Measurements from ENCODE around the gene NEXN.

DNA sequence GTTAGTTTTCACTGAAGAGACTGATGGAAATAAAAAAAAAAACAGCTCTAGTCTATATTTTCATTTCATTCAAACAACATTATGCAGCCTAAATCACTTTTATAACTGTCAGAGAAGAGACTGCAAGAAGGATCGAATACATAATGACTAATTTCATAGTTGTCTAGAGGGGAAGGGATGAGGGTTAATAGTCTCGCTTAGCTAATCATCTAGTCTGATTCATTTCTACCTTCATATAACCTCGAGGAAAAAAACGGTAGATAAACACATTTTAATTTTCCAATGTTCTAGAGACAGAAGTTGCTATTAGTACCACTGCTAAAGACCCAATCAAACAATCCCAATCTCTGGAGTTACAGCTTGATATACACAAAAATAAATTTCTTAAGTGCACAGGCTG, 87.0 kb downstream of the NEXN start:
- no peak for TF ChIP-seq CTCF (IDR thresholded peaks at IDR 0.05 in 2 of 3, conservative IDR thresholded peaks at IDR 0.05 in 1 of 3; ENCODE audit: borderline replicate concordance in 1 of 3, insufficient read depth in 1 of 3, low read depth in 2 of 3, low read length in 2 of 3)
- no peak for TF ChIP-seq POLR2A (IDR thresholded peaks at IDR 0.05; ENCODE audit: borderline replicate concordance, extremely low read depth, insufficient read depth, insufficient read length)
- no peak for TF ChIP-seq FOSL1 (IDR thresholded peaks at IDR 0.05; ENCODE audit: low read depth)
- TF ChIP-seq SIN3A (IDR thresholded peaks at IDR 0.05; ENCODE audit: low read depth): no peak
- no peak for TF ChIP-seq EZH2 (IDR thresholded peaks at IDR 0.05)
- TF ChIP-seq, protein P1, sequence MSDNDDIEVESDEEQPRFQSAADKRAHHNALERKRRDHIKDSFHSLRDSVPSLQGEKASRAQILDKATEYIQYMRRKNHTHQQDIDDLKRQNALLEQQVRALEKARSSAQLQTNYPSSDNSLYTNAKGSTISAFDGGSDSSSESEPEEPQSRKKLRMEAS (IDR thresholded peaks at IDR 0.05): no peak
- no peak for TF ChIP-seq RAD21 (IDR thresholded peaks at IDR 0.05; ENCODE audit: low read depth)
- no peak for TF ChIP-seq YY1 (IDR thresholded peaks at IDR 0.05; ENCODE audit: extremely low read depth, insufficient replicate concordance, low read depth, low read length)
- TF ChIP-seq, protein P2, sequence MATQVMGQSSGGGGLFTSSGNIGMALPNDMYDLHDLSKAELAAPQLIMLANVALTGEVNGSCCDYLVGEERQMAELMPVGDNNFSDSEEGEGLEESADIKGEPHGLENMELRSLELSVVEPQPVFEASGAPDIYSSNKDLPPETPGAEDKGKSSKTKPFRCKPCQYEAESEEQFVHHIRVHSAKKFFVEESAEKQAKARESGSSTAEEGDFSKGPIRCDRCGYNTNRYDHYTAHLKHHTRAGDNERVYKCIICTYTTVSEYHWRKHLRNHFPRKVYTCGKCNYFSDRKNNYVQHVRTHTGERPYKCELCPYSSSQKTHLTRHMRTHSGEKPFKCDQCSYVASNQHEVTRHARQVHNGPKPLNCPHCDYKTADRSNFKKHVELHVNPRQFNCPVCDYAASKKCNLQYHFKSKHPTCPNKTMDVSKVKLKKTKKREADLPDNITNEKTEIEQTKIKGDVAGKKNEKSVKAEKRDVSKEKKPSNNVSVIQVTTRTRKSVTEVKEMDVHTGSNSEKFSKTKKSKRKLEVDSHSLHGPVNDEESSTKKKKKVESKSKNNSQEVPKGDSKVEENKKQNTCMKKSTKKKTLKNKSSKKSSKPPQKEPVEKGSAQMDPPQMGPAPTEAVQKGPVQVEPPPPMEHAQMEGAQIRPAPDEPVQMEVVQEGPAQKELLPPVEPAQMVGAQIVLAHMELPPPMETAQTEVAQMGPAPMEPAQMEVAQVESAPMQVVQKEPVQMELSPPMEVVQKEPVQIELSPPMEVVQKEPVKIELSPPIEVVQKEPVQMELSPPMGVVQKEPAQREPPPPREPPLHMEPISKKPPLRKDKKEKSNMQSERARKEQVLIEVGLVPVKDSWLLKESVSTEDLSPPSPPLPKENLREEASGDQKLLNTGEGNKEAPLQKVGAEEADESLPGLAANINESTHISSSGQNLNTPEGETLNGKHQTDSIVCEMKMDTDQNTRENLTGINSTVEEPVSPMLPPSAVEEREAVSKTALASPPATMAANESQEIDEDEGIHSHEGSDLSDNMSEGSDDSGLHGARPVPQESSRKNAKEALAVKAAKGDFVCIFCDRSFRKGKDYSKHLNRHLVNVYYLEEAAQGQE (IDR thresholded peaks at IDR 0.05; ENCODE audit: low read depth): no peak
